ENCODE data around the gene FAM89A. TPM values are rescaled to one million over a fixed set of nuclear protein-coding genes. Genes with fewer than 3 reads are reported as not detected.

The FAM89A gene
- total and polyA plus RNA-seq, 2 donors (not counting 1 experiment from before 2014, with no cell fraction given) = 3.2 to 6.1 TPM

DNA sequence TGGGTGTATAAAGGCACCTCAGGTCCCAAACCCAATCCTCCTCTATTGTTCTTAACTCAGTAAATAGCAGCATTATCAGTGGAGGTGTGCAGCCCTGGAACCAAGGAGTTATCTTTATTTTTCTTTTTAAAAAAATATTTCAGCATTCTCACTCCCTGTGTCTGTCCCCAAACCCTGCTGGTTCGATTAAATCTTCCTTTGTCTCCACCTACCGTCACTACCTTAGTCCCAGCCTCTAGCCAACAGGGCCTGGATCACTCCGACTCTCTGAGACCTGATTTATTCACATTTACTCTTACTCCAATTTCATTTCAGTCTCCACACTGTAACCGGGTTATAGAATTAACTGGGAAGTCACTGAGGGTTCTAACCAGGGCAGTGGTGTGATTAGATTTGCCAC lies 39.1 kb upstream of the FAM89A start:
- no peak overlapping the region for H3K27ac Mint-ChIP-seq
- H4K20me1 ChIP-seq (ENCODE audit: control insufficient read depth, insufficient read depth, low read length, poor library complexity, severe bottlenecking) = no peaks in the 10 kb centered on the region
- ATAC-seq (ENCODE audit: low read depth) (no peak), DNase-seq (no peak)
- peaks cover 0 to 2% (median 0%) of the 10 kb centered on the region in 4 experiments for H3K27me3 ChIP-seq (replicated peaks in 1 of 4; ENCODE audit: control extremely low read depth in 1 of 4, control insufficient read depth in 3 of 4, insufficient read depth in 4 of 4, low read length in 3 of 4)
- TF ChIP-seq, protein P1, sequence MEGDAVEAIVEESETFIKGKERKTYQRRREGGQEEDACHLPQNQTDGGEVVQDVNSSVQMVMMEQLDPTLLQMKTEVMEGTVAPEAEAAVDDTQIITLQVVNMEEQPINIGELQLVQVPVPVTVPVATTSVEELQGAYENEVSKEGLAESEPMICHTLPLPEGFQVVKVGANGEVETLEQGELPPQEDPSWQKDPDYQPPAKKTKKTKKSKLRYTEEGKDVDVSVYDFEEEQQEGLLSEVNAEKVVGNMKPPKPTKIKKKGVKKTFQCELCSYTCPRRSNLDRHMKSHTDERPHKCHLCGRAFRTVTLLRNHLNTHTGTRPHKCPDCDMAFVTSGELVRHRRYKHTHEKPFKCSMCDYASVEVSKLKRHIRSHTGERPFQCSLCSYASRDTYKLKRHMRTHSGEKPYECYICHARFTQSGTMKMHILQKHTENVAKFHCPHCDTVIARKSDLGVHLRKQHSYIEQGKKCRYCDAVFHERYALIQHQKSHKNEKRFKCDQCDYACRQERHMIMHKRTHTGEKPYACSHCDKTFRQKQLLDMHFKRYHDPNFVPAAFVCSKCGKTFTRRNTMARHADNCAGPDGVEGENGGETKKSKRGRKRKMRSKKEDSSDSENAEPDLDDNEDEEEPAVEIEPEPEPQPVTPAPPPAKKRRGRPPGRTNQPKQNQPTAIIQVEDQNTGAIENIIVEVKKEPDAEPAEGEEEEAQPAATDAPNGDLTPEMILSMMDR (IDR thresholded peaks at IDR 0.05) = no peak
- TF ChIP-seq EZH2 (IDR thresholded peaks at IDR 0.05; ENCODE audit: borderline replicate concordance, insufficient read depth, low read depth, low read length, poor library complexity, severe bottlenecking) = no peak
- H3K4me3 Mint-ChIP-seq = no peak overlapping the region
- H2AFZ ChIP-seq (ENCODE audit: insufficient read depth, low read depth, low read length, poor library complexity, severe bottlenecking) = no peak overlapping the region
- H3K9ac ChIP-seq (ENCODE audit: low read length) = no peak overlapping the region
- H3K79me2 ChIP-seq (ENCODE audit: control insufficient read depth, insufficient read depth, low read length) = no peaks in the 10 kb centered on the region
- H3K4me1 Mint-ChIP-seq = no peaks in the 10 kb centered on the region
- H3K27ac ChIP-seq (ENCODE audit: low read length in 2 of 2) = no peak overlapping the region
- H3K9me3 ChIP-seq (ENCODE audit: control extremely low read depth in 1 of 3, control insufficient read depth in 2 of 3, insufficient read depth in 1 of 3, low read length in 2 of 3) = no peaks in the 10 kb centered on the region
- no peak overlapping the region for H3K4me3 ChIP-seq (ENCODE audit: control extremely low read depth in 1 of 5, extremely low read depth in 1 of 5, insufficient read depth in 1 of 5, low read depth in 2 of 5, low read length in 4 of 5)
- no peaks in the 10 kb centered on the region for H3K36me3 ChIP-seq (replicated peaks in 1 of 2; ENCODE audit: control extremely low read depth in 1 of 2, control insufficient read depth in 1 of 2, extremely low read depth in 1 of 2, insufficient read depth in 2 of 2, low read length in 1 of 2)
- ChIA-PET CTCF (no interaction called here), POLR2A (no interaction called here)
- WGBS (ENCODE audit: insufficient coverage) = 90% methylated on average over 2 of the region's 4 CpGs
- intact Hi-C loops (cut with micrococcal nuclease) = no loop called here
- no peaks in the 10 kb centered on the region for H3K4me1 ChIP-seq (ENCODE audit: control insufficient read depth in 2 of 2, insufficient read depth in 2 of 2, low read length in 2 of 2)
- H3K4me2 ChIP-seq (replicated peaks; ENCODE audit: low read depth, low read length, poor library complexity, severe bottlenecking) = no peak overlapping the region
- H3K9me3 Mint-ChIP-seq (ENCODE audit: insufficient read depth) = no peaks in the 10 kb centered on the region
- H3K27me3 Mint-ChIP-seq = peaks cover 6% of the 10 kb centered on the region

DNA sequence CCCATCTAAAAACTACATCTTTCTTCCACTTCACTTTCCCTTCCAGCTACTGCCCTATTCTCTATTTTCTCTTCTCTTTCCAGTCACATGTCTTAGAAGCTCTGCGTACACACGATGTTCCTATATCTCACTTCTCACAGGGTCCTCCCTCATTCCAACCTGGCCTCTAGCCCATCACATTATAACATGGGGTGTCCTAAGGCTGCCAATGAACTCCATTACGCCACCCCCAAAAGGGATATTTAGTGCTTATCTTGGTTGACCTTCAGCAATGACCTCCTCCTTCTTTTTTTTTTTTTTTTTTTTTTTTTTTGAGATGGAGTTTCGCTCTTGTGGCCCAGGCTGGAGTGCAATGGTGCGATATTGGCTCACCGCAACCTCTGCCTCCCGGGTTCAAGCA lies 38.2 kb upstream of the FAM89A start:
- Histone ChIP-seq H3K9ac (ENCODE audit: low read length) (no peak overlapping the region), H3K4me3 (ENCODE audit: control extremely low read depth in 1 of 5, extremely low read depth in 1 of 5, insufficient read depth in 1 of 5, low read depth in 2 of 5, low read length in 4 of 5) (no peak overlapping the region), H4K20me1 (ENCODE audit: control insufficient read depth, insufficient read depth, low read length, poor library complexity, severe bottlenecking) (no peaks in the 10 kb centered on the region), H3K4me2 (replicated peaks; ENCODE audit: low read depth, low read length, poor library complexity, severe bottlenecking) (no peak overlapping the region), H3K36me3 (replicated peaks in 1 of 2; ENCODE audit: control extremely low read depth in 1 of 2, control insufficient read depth in 1 of 2, extremely low read depth in 1 of 2, insufficient read depth in 2 of 2, low read length in 1 of 2) (no peaks in the 10 kb centered on the region), H3K9me3 (ENCODE audit: control extremely low read depth in 1 of 3, control insufficient read depth in 2 of 3, insufficient read depth in 1 of 3, low read length in 2 of 3) (no peaks in the 10 kb centered on the region), H3K27ac (ENCODE audit: low read length in 2 of 2) (no peak overlapping the region), H3K79me2 (ENCODE audit: control insufficient read depth, insufficient read depth, low read length) (no peaks in the 10 kb centered on the region), H3K27me3 (replicated peaks in 1 of 4; ENCODE audit: control extremely low read depth in 1 of 4, control insufficient read depth in 3 of 4, insufficient read depth in 4 of 4, low read length in 3 of 4) (peaks cover 0 to 2% (median 0%) of the 10 kb centered on the region in 4 experiments), H2AFZ (ENCODE audit: insufficient read depth, low read depth, low read length, poor library complexity, severe bottlenecking) (no peak overlapping the region), H3K4me1 (ENCODE audit: control insufficient read depth in 2 of 2, insufficient read depth in 2 of 2, low read length in 2 of 2) (no peaks in the 10 kb centered on the region)
- no peak for ATAC-seq (ENCODE audit: low read depth)
- Mint-ChIP-seq H3K27me3 (peaks cover 7% of the 10 kb centered on the region), H3K9me3 (ENCODE audit: insufficient read depth) (no peaks in the 10 kb centered on the region), H3K4me3 (no peak overlapping the region), H3K27ac (no peak overlapping the region), H3K4me1 (no peaks in the 10 kb centered on the region)
- TF ChIP-seq, protein P1 (IDR thresholded peaks at IDR 0.05) = no peak
- TF ChIP-seq EZH2 (IDR thresholded peaks at IDR 0.05; ENCODE audit: borderline replicate concordance, insufficient read depth, low read depth, low read length, poor library complexity, severe bottlenecking) = no peak
- POLR2A ChIA-PET = no interaction called here
- WGBS (ENCODE audit: insufficient coverage) = 95% methylated on average over 6 of the region's 7 CpGs
- CTCF ChIA-PET = interaction anchor here (0.7 kb wide), 1 partner anchor 489 kb away, joined by 3 read pairs; no protein-coding TSS in a partner anchor
- intact Hi-C loops (cut with micrococcal nuclease) = no loop called here
- DNase-seq = no peak

All from B cell (primary cell).